GM21367 (cell line): Measurements from ENCODE around the gene FAM161A.

ENCODE experiments used
- ATAC-seq: cut with Tn5 transposase; IDR thresholded peaks from one replicate; pipeline ENCODE4 v1.9.1; 2021; ENCODE audit not compliant: unreplicated experiment

The FAM161A gene

DNA sequence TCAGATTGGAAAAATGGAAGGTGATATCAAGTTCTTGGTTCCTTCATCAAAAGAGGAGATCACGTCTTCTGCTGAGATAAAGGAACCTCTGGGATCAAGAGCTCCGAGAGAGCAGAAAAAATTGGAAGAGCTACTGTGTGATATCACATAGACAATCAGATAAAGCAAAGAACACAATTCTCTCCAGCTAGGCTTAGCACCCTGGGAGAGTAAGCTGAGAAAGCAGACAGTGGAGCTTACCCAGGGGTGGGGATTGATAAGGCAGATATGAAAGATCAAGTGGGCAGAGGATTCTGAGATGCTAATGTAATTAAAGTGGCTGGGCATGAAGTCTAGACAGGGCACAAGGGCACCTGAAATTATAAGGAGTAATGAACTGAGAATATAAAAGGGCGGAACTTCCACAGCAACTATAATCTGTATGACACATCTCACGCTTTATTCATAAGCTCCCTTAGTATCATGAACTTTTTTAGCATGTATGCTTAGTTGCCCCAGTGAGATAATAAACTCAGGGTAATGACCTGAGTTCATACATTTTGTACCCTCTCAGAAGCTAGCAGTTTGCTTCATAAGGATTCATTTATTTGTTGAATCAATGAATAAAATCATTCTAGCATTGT lies 65.8 kb downstream of the FAM161A start:
- ATAC-seq = no peak

DNA sequence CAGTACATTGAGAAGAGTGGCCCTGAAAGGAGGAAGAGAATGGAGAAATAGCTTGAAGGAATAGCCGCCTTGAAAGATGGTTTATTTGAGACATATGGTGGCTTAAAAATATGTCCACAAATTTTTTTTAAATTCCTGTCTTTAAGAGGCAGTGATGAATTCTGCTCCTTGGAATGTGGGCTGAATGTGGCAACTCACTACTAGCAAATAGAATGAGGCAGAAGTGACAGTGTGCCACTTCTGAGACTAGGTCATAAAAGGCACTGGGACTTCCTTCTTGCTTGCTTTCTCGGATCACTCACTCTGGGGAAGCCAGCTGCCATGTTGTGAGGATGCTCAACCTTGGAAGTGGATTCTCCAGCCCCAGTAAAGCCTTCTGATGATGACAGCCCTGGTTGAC lies 67.0 kb downstream of the FAM161A start:
- no peak for ATAC-seq

DNA sequence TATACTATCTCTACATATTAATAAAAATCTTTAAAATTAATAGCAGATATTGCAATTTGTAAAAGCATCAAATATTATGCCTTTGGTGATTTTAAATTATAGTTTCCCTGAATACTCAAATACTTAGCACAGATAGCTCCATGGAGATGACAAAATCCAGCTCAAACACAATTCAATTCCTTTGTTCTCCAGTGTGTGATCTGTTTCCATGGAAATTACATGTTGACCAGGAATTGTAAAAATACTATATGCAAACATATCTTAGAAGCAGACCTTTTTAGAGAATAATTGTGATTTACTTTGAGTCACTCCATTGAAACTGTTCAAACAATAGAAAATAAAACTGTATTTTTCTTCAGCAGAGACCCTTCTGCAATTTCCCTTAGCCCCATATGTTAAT lies 68.3 kb downstream of the FAM161A start:
- ATAC-seq = no peak

DNA sequence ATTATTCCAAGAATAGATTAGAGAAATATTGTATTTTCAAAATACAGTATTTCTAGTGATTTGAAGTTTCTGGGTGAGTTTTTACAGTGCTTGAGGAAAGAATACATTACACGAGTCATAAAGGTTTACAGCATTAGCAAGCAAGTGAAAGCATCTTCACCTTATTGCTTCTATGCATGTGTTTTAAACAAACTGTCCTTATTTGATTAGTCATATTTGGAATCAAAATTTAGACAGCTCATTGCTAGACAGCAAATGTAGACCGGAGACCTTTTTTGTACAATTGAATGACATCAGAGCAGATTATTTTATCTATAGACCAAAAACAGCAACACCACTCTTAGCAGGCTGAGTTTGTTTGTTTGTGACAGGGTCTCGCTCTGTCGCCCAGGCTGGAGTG lies 69.2 kb downstream of the FAM161A start:
- ATAC-seq = no peak

DNA sequence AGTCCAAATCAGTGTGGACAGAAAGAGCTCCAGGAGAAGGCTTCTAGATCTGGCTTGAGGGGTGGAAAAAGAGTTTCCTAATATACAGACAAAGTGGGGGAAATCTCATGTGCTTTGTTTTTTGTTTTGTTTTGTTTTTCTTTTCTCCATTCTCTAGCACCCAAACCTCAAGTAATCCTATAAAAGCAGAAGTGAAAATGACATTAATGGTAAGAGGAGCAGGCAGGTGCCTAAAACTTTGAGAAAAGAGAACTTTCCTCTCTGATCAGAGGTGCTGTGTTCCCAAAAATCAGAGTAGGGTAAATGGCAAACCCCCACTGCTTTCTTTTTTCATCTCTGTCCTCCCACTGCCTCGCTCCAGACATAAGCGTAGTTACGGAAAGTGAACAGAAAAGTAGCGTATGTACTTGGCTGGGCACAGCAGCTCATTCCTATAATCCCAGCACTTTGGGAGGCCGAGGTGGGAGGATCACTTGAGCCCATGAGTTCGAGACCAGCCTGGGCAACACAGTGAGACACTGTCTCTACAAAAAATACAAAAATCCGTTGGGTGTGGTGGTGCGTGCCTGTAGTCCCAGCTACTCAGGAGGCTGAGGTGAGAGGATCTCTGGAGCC lies 77.8 kb downstream of the FAM161A start:
- ATAC-seq = peak; percentile 55
